K562 (cell line): ENCODE results near the gene PCDH9. TPM values are rescaled to one million over a fixed set of nuclear protein-coding genes. Genes with fewer than 3 reads are reported as not detected.
A peak's percentile ranks its signal among the peaks of the same experiment; 100 is the strongest.

Experiments used
- ATAC-seq: fragments of 200-7000 bp; cut with Tn5 transposase; 3 replicates; pipeline ENCODE4 v1.9.1; 2020; ENCODE audit warnings: moderate library complexity
- BruUV-seq: library from RNA; stranded (reverse); fragments of 400-500 nt; replicated peaks from 2 replicates; lab custom pipeline; 2021; lab: Mats Ljungman, UMichigan
- CTCF ChIA-PET: fragments of 300-600 bp; formaldehyde crosslinking; extraction: SDS; loops from one replicate; lab custom pipeline; 2021; ENCODE audit warnings: low intra/inter-chr PET ratio; lab: Yijun Ruan, JAX
- POLR2A ChIA-PET: fragments of 300-600, 350-650 bp; sonication (Branson Sonifier 250); formaldehyde crosslinking; extraction: SDS; loops from one replicate; lab custom pipeline; 2021; ENCODE audit warnings: antibody characterized with exemption, inconsistent platforms; lab: Yijun Ruan, JAX
- DNase-seq, 4 experiments: peaks; one replicate each; pipeline versions ENCODE4 v3.0.0 to v3.0.0-alpha.2; 2011 to 2018; ENCODE audit warnings: low spot score in 3 of 4, mixed read lengths in 3 of 4; ENCODE audit errors: extremely low read depth in 1 of 4
- FAIRE-seq: peaks from 2 replicates; lab custom pipeline; 2011; peaks lifted over from hg19 to GRCh38; lab: Jason Lieb, UNC
- H2AFZ ChIP-seq: 2 replicates; pipeline ENCODE4 v1.6.0; 2011; ENCODE audit warnings: low read depth, low read length, control low read depth, inconsistent platforms
- H3K27ac ChIP-seq: fragments of 200-600 bp; 3 replicates; pipeline ENCODE4 v1.8.0; 2011; ENCODE audit warnings: low read depth, mild to moderate bottlenecking, control low read depth, inconsistent platforms, low read length, moderate library complexity, mixed read lengths; ENCODE audit errors: extremely low read depth
- H3K27me3 ChIP-seq, 2 experiments: fragments of 300-600 bp in 1 of 2; 2 replicates in 1 of 2; 3 replicates in 1 of 2; pipeline versions ENCODE4 v1.6.0 to v1.8.0; 2011; ENCODE audit warnings: inconsistent platforms in 2 of 2, low read length in 2 of 2, mild to moderate bottlenecking in 1 of 2, mixed read lengths in 1 of 2, moderate library complexity in 1 of 2; ENCODE audit not compliant: control insufficient read depth in 2 of 2, insufficient read depth in 2 of 2
- H3K36me3 ChIP-seq: fragments of 300-600 bp; 3 replicates; pipeline ENCODE4 v1.8.0; 2011; ENCODE audit warnings: mild to moderate bottlenecking, low read length, inconsistent platforms; ENCODE audit not compliant: control insufficient read depth, insufficient read depth
- H3K4me1 ChIP-seq, 2 experiments: fragments of 200-600 bp in 1 of 2; replicated peaks in 1 of 2; 2 replicates in 1 of 2; 3 replicates in 1 of 2; pipeline versions ENCODE4 v1.5.1 to v1.8.0; 2011; ENCODE audit warnings: inconsistent platforms in 2 of 2, low read length in 2 of 2, mild to moderate bottlenecking in 1 of 2, mixed read lengths in 1 of 2, moderate library complexity in 1 of 2; ENCODE audit not compliant: control insufficient read depth in 2 of 2, insufficient read depth in 2 of 2
- H3K4me2 ChIP-seq: 2 replicates; pipeline ENCODE4 v1.6.1; 2011; ENCODE audit warnings: low read length, control low read depth, inconsistent platforms, mixed read lengths; ENCODE audit not compliant: insufficient read depth
- H3K4me3 ChIP-seq: fragments of 200-600 bp; sonication (generic), shearing (Covaris generic); 2 replicates; pipeline ENCODE4 v1.5.1; 2016; ENCODE audit warnings: control low read depth, inconsistent platforms
- H3K79me2 ChIP-seq: fragments of 200-600 bp; 3 replicates; pipeline ENCODE4 v1.8.0; 2011; ENCODE audit warnings: low read length, inconsistent platforms; ENCODE audit not compliant: control insufficient read depth, insufficient read depth
- H3K9ac ChIP-seq, 2 experiments: 2 replicates each; pipeline versions ENCODE4 v1.6.0 to v1.6.1; 2011; ENCODE audit warnings: low read depth in 2 of 2, low read length in 2 of 2, control low read depth in 1 of 2, inconsistent platforms in 1 of 2, mild to moderate bottlenecking in 1 of 2, mixed read lengths in 1 of 2; ENCODE audit not compliant: insufficient read depth in 1 of 2
- H3K9me1 ChIP-seq: one replicate; pipeline ENCODE4 v1.6.0; 2011; ENCODE audit warnings: inconsistent platforms, mild to moderate bottlenecking, low read length, moderate library complexity; ENCODE audit not compliant: control insufficient read depth, insufficient read depth
- H3K9me3 ChIP-seq: replicated peaks from 2 replicates; pipeline ENCODE4 v1.5.1; 2011; ENCODE audit warnings: low read depth, low read length, inconsistent platforms; ENCODE audit not compliant: control insufficient read depth, insufficient read depth
- H4K20me1 ChIP-seq: replicated peaks from 2 replicates; pipeline ENCODE4 v1.6.1; 2011; ENCODE audit warnings: low read length, inconsistent platforms, mixed read lengths; ENCODE audit not compliant: control insufficient read depth, insufficient read depth
- BRF1 ChIP-seq: IDR thresholded peaks from 3 replicates; pipeline ENCODE4 v1.6.1; 2011; ENCODE audit warnings: borderline replicate concordance, mild to moderate bottlenecking; ENCODE audit not compliant: insufficient read length; ENCODE audit errors: extremely low read depth
- CCNT2 ChIP-seq: IDR thresholded peaks from 2 replicates; pipeline ENCODE4 v1.6.1; 2011; ENCODE audit warnings: borderline replicate concordance, low read depth, mild to moderate bottlenecking, moderate library complexity, mixed read lengths, low read length; ENCODE audit not compliant: insufficient read length; ENCODE audit errors: extremely low read depth
- ELF4 ChIP-seq: fragments of 450-650 bp; formaldehyde crosslinking; IDR thresholded peaks from 2 replicates; pipeline ENCODE4 v1.4.0; 2022; ENCODE audit warnings: missing genetic modification characterization
- ILK ChIP-seq: fragments of 450-650 bp; IDR thresholded peaks from 2 replicates; pipeline ENCODE4 v1.6.1; 2016; ENCODE audit warnings: missing genetic modification characterization, low read depth, mild to moderate bottlenecking, missing compliant biosample characterization, moderate library complexity, borderline replicate concordance
- RFX7 ChIP-seq: fragments of 250-450 bp; sonication (Bioruptor Pico); IDR thresholded peaks from 2 replicates; pipeline ENCODE4 v1.5.1; 2021; ENCODE audit warnings: mild to moderate bottlenecking
- TFAM ChIP-seq: fragments of 250-450 bp; sonication (Bioruptor Pico); conservative IDR thresholded peaks from 2 replicates; pipeline ENCODE4 v1.5.0; 2021; ENCODE audit warnings: mild to moderate bottlenecking, moderate library complexity
- TRIM24 ChIP-seq, 2 experiments: fragments of 450-650 bp; IDR thresholded peaks; 2 replicates each; pipeline ENCODE4 v1.6.1; 2016
- ZNF121 ChIP-seq: sonication (generic); formaldehyde crosslinking; conservative IDR thresholded peaks from 2 replicates; pipeline ENCODE4 v1.8.0; 2022; ENCODE audit warnings: missing genetic modification reagents
- WGBS: fragments of 100-300 bp; shearing (Covaris generic); methylation state at CpG from one replicate; pipeline ENCODE4 v1.1.6; 2016; ENCODE audit warnings: low coverage, mixed read lengths; ENCODE audit not compliant: insufficient coverage; ENCODE audit errors: missing lambda C conversion rate; 5-methylcytosine and 5-hydroxymethylcytosine counted together
- in situ Hi-C: fragments of 300-500 bp; cut with MboI; formaldehyde crosslinking; loops from 4 replicates; pipeline ENCODE4 v1.15.0; 2018; ENCODE audit warnings: inconsistent platforms, mixed read lengths
- intact Hi-C: fragments of 100-400 bp; cut with micrococcal nuclease; formaldehyde crosslinking; loops from 2 replicates; pipeline ENCODE4 v1.14.2; 2022
- polyA plus RNA-seq, 8 experiments: library from polyadenylated mRNA; depleted of rRNA in 4 of 8; stranded (reverse) in 5 of 8; unstranded in 3 of 8; fragments of >200 nt; fragmentation: Nextera tagmentation in 2 of 8; fragmentation: Illumina TruSeq in 1 of 8; extraction: Ambion mirVana in 2 of 8; extraction: Trizol in 1 of 8; gene quantifications; 2 replicates each; pipeline versions ENCODE4 v1.2.1 to v1.2.3, GENCODE V29; 2011 to 2014; ENCODE audit warnings: inconsistent platforms in 1 of 8, missing spikeins in 1 of 8
- total RNA-seq, 7 experiments: library from RNA; depleted of rRNA in 6 of 7; stranded (reverse); fragments of >200 nt in 6 of 7; fragmentation: Illumina TruSeq in 2 of 7; extraction: Trizol in 2 of 7; gene quantifications; 2 replicates each; pipeline versions ENCODE4 v1.2.1 to v1.2.3, GENCODE V29; 2011 to 2021; ENCODE audit warnings: low replicate concordance in 1 of 7
- TF ChIP-seq, protein P1 (sequence below): fragments of 450-650 bp; IDR thresholded peaks from 2 replicates; pipeline ENCODE4 v1.6.1; 2016; ENCODE audit warnings: missing biosample characterization, missing genetic modification characterization
- TF ChIP-seq, protein P2 (sequence below): fragments of 250-450 bp; sonication (Bioruptor Pico); IDR thresholded peaks from 2 replicates; pipeline ENCODE4 v1.5.1; 2021; ENCODE audit warnings: mild to moderate bottlenecking
- TF ChIP-seq, protein P3 (sequence below): fragments of 450-650 bp; IDR thresholded peaks from 2 replicates; pipeline ENCODE4 v1.6.1; 2014; ENCODE audit warnings: low read depth, mild to moderate bottlenecking, moderate library complexity, borderline replicate concordance

PCDH9 gene
- total and polyA plus RNA-seq, 9 of the 15 experiments (the other 6 are each of a cell fraction or from before 2014, with no cell fraction given): 1.1 to 6.7 (median 4.9) TPM

DNA sequence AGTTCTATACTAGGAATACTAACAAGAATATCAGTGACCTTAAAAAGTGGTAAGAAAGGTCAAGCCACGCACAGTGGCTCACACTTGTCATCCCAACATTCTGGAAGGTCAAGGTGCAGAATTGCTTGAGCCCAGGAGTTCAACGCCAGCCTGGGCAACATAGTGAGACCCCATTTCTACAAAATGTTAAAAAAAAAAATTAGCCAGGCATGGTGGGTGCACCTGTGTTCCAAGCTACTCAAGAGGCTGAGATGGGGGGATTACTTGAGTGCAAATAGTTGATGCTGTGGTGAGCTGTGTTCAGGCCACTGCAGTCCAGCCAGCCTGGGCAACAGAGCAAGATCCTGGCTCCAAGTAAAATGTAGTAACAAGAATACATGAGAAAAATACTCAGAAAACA lies 61.8 kb downstream of the PCDH9 start:
- in situ Hi-C loops: no loop called here
- H2AFZ ChIP-seq: no peak overlapping the region
- FAIRE-seq (no peak), DNase-seq (no peak), ATAC-seq (no peak)
- H3K79me2 ChIP-seq: no peaks in the 10 kb centered on the region
- WGBS: 0% methylated on average over 1 of the region's 2 CpGs
- no peak overlapping the region for H3K4me2 ChIP-seq
- no peaks in the 10 kb centered on the region for H3K9me1 ChIP-seq
- H3K9ac ChIP-seq: no peak overlapping the region
- H3K36me3 ChIP-seq: no peaks in the 10 kb centered on the region
- H4K20me1 ChIP-seq: no peaks in the 10 kb centered on the region
- ChIA-PET POLR2A (no interaction called here), CTCF (no interaction called here)
- no peaks in the 10 kb centered on the region for H3K9me3 ChIP-seq
- TF ChIP-seq ELF4 (no peak), ZNF121 (CRISPR knock-in tag) (0 out of 2 replicates have a peak, but pooled peaks have one; percentile 14), BRF1 (no peak), ILK (no peak)
- TF ChIP-seq, protein P1, sequence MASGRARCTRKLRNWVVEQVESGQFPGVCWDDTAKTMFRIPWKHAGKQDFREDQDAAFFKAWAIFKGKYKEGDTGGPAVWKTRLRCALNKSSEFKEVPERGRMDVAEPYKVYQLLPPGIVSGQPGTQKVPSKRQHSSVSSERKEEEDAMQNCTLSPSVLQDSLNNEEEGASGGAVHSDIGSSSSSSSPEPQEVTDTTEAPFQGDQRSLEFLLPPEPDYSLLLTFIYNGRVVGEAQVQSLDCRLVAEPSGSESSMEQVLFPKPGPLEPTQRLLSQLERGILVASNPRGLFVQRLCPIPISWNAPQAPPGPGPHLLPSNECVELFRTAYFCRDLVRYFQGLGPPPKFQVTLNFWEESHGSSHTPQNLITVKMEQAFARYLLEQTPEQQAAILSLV (tag): no peak
- intact Hi-C loops: no loop called here
- H3K4me3 ChIP-seq: no peak overlapping the region
- no peaks in the 10 kb centered on the region for H3K4me1 ChIP-seq
- no peak overlapping the region for H3K27ac ChIP-seq
- H3K27me3 ChIP-seq: no peaks in the 10 kb centered on the region
- BruUV-seq: no TSS peak

DNA sequence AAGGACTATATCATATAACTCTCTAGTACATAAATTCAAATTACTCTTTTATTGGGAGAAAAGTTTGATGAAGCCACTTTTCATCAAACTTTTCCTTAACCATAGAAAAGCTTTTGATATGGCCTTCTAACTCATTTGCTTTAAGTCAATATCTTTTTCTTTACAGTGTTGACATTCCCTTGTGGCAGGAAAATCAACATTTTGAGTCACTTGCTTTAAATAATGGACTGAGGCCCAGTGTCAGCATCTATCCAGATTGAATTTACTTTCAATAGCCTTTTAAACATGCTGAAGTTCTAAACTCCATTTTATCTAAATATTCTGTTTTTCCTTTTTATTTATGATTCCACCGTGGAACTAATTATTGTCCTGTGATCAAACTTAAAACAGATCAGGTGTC lies 62.7 kb downstream of the PCDH9 start:
- WGBS: 23% methylated on average over 1 of the region's 1 CpG
- no peak overlapping the region for H3K27ac ChIP-seq
- no peaks in the 10 kb centered on the region for H3K79me2 ChIP-seq
- BruUV-seq: no TSS peak
- no peak for ATAC-seq
- no peak for FAIRE-seq
- H4K20me1 ChIP-seq: no peaks in the 10 kb centered on the region
- no peaks in the 10 kb centered on the region for H3K9me3 ChIP-seq
- H3K9ac ChIP-seq: no peak overlapping the region
- no peak overlapping the region for H3K4me2 ChIP-seq
- DNase-seq: no peak
- H3K9me1 ChIP-seq: no peaks in the 10 kb centered on the region
- CTCF ChIA-PET: no interaction called here
- intact Hi-C loops: no loop called here
- no peaks in the 10 kb centered on the region for H3K4me1 ChIP-seq
- H3K27me3 ChIP-seq: no peaks in the 10 kb centered on the region
- no peaks in the 10 kb centered on the region for H3K36me3 ChIP-seq
- H3K4me3 ChIP-seq: no peak overlapping the region
- POLR2A ChIA-PET: no interaction called here
- no peak overlapping the region for H2AFZ ChIP-seq
- in situ Hi-C loops: no loop called here
- no peak for TF ChIP-seq TFAM
- TF ChIP-seq, protein P2, sequence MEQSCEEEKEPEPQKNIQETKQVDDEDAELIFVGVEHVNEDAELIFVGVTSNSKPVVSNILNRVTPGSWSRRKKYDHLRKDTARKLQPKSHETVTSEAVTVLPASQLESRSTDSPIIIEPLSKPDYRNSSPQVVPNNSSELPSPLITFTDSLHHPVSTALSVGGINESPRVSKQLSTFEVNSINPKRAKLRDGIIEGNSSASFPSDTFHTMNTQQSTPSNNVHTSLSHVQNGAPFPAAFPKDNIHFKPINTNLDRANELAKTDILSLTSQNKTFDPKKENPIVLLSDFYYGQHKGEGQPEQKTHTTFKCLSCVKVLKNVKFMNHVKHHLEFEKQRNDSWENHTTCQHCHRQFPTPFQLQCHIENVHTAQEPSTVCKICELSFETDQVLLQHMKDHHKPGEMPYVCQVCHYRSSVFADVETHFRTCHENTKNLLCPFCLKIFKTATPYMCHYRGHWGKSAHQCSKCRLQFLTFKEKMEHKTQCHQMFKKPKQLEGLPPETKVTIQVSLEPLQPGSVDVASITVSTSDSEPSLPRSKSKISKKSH (CRISPR knock-in tag): no peak
- TF ChIP-seq, protein P3, sequence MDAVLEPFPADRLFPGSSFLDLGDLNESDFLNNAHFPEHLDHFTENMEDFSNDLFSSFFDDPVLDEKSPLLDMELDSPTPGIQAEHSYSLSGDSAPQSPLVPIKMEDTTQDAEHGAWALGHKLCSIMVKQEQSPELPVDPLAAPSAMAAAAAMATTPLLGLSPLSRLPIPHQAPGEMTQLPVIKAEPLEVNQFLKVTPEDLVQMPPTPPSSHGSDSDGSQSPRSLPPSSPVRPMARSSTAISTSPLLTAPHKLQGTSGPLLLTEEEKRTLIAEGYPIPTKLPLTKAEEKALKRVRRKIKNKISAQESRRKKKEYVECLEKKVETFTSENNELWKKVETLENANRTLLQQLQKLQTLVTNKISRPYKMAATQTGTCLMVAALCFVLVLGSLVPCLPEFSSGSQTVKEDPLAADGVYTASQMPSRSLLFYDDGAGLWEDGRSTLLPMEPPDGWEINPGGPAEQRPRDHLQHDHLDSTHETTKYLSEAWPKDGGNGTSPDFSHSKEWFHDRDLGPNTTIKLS: no peak
- no peak for TF ChIP-seq TRIM24 (IDR thresholded peaks at IDR 0.05)
- TF ChIP-seq RFX7 (CRISPR knock-in tag): no peak
- no peak for TF ChIP-seq CCNT2
